Upper lobe of left lung (tissue), 6 donors: ENCODE results near the gene KCNT1. TPM values are rescaled to one million over a fixed set of nuclear protein-coding genes. Genes with fewer than 3 reads are reported as not detected.

Experiments used
- ATAC-seq, 2 donors: fragments of 200-7000 bp; cut with Tn5 transposase; one replicate each; pipeline ENCODE4 v1.9.1; 2022; ENCODE audit warnings: mild to moderate bottlenecking in 2 of 2, moderate library complexity in 2 of 2; ENCODE audit not compliant: low FRiP score in 2 of 2
- DNase-seq, 2 donors: peaks; one replicate each; pipeline ENCODE4 v3.0.0-alpha.2; 2019 to 2020
- H3K27ac ChIP-seq, 4 donors: fragments of 200-600 bp; sonication (generic); one replicate each; pipeline ENCODE4 v1.5.1; 2016 to 2019
- H3K27me3 ChIP-seq, 4 donors: fragments of 200-600 bp; sonication (generic); one replicate each; pipeline ENCODE4 v1.5.1; 2017 to 2019
- H3K36me3 ChIP-seq, 4 donors: fragments of 200-600 bp; sonication (generic); one replicate each; pipeline ENCODE4 v1.5.1; 2016 to 2019
- H3K4me1 ChIP-seq, 4 donors: fragments of 200-600 bp; sonication (generic); one replicate each; pipeline ENCODE4 v1.5.1; 2018 to 2019
- H3K4me3 ChIP-seq, 4 donors: fragments of 200-600 bp; sonication (generic); one replicate each; pipeline ENCODE4 v1.5.1; 2017 to 2019; ENCODE audit warnings: mild to moderate bottlenecking in 2 of 4, moderate library complexity in 1 of 4
- H3K9me3 ChIP-seq, 4 donors: fragments of 200-600 bp; sonication (generic); one replicate each; pipeline ENCODE4 v1.5.1; 2018 to 2019
- CTCF ChIP-seq, 6 experiments: fragments of 450-650 bp in 4 of 6; fragments of 200-600 bp in 2 of 6; sonication (generic) in 2 of 6; IDR thresholded peaks; one replicate each; pipeline ENCODE4 v1.5.1; 2016 to 2019; ENCODE audit warnings: antibody characterized with exemption in 6 of 6
- EP300 ChIP-seq, 4 donors: sonication (generic); formaldehyde crosslinking; IDR thresholded peaks; one replicate each; pipeline ENCODE4 v1.5.1; 2017; ENCODE audit warnings: antibody characterized with exemption in 4 of 4, control low read depth in 2 of 4
- POLR2A ChIP-seq, 4 donors: fragments of 450-650 bp; IDR thresholded peaks; one replicate each; pipeline ENCODE4 v1.5.1; 2016 to 2017; ENCODE audit warnings: antibody characterized with exemption in 4 of 4, mild to moderate bottlenecking in 2 of 4
- POLR2AphosphoS5 ChIP-seq, 2 donors: sonication (generic); formaldehyde crosslinking; IDR thresholded peaks; one replicate each; pipeline ENCODE4 v1.5.1; 2017; ENCODE audit warnings: antibody characterized with exemption in 2 of 2
- WGBS, 2 donors: methylation state at CpG; one replicate each; pipeline ENCODE4 v1.1.5; 2017 to 2018; 5-methylcytosine and 5-hydroxymethylcytosine counted together
- total RNA-seq, 6 donors: library from RNA; depleted of rRNA in 4 of 6; stranded (reverse); fragments of >200 nt in 4 of 6; gene quantifications; one replicate each; pipeline versions ENCODE4 v1.1.0 to v1.2.1, GENCODE V29; 2016 to 2021
- donor health status: DM: no; HTN: no; CAD: no; lungs with moderate emphysema.
- donor health status: DM: no; HTN: yes; CAD: no; lungs with severe emphysema.

Gene KCNT1
- total RNA-seq: 1 to 10 TPM in 1 of 6 donors, under 1 TPM in 3, not detected in 2; 0.11 to 1.0 (median 0.31) TPM

- Histone ChIP-seq H3K27me3 (peaks cover 0 to 30% (median 7%) of the 10 kb centered on the region in 4 donors), H3K4me3 (peak within 1 kb of the TSS in 3 of 4 donors; percentile 4 to 23 (median 22)), H3K27ac (no peak within 1 kb of the TSS), H3K36me3 (no peaks in the 10 kb centered on the region), H3K9me3 (no peaks in the 10 kb centered on the region), H3K4me1 (peaks cover 11 to 12% (median 12%) of the 10 kb centered on the region in 4 donors)
- ATAC-seq: peak in 1 of 2 donors; percentile 68
- no peak for TF ChIP-seq POLR2AphosphoS5 (IDR thresholded peaks at IDR 0.05)
- peak; percentile 74 to 94 (median 86) for TF ChIP-seq CTCF (IDR thresholded peaks at IDR 0.05)
- no peak for TF ChIP-seq EP300 (IDR thresholded peaks at IDR 0.05)
- no peak for TF ChIP-seq POLR2A (IDR thresholded peaks at IDR 0.05)
- DNase-seq: peak in 1 of 2 donors; percentile 94
- WGBS, 2 donors: 2% methylated on average over 42 of the region's 66 CpGs; no CpG with 5 or more reads in 1 of the 2 donors
Measured at GRCh38 chr9:135701959-135702721, at the start of gene KCNT1. TSS of gene KCNT1 (plus strand) at chr9:135702185. CDS start at chr9:135702259, 74 bp downstream.

GRCh38 chr9:135655317-135655716 lies 46.7 kb upstream of the KCNT1 start:
- no peaks in the 10 kb centered on the region for H3K27me3 ChIP-seq
- H3K4me1 ChIP-seq: no peaks in the 10 kb centered on the region
- H3K27ac ChIP-seq: no peak overlapping the region
- no peak overlapping the region for H3K4me3 ChIP-seq
- WGBS, 2 donors: 73 to 86% methylated on average over 2 to 8 of the region's 8 CpGs
- DNase-seq (peak in 1 of 2 donors; percentile 71), ATAC-seq (peak in 1 of 2 donors; percentile 15)
- no peaks in the 10 kb centered on the region for H3K9me3 ChIP-seq
- TF ChIP-seq EP300 (IDR thresholded peaks at IDR 0.05) (no peak), POLR2AphosphoS5 (IDR thresholded peaks at IDR 0.05) (no peak)
- no peaks in the 10 kb centered on the region for H3K36me3 ChIP-seq

GRCh38 chr9:135657416-135657815 lies 44.6 kb upstream of the KCNT1 start:
- Histone ChIP-seq H3K36me3 (no peaks in the 10 kb centered on the region), H3K27me3 (no peaks in the 10 kb centered on the region), H3K9me3 (no peaks in the 10 kb centered on the region), H3K4me1 (no peaks in the 10 kb centered on the region), H3K4me3 (no peak overlapping the region), H3K27ac (no peak overlapping the region)
- TF ChIP-seq POLR2A (IDR thresholded peaks at IDR 0.05): no peak
- no peak for TF ChIP-seq POLR2AphosphoS5 (IDR thresholded peaks at IDR 0.05)
- TF ChIP-seq EP300 (IDR thresholded peaks at IDR 0.05): no peak
- no peak for TF ChIP-seq CTCF (IDR thresholded peaks at IDR 0.05)
- ATAC-seq (no peak), DNase-seq (peak in 1 of 2 donors; percentile 6)
- WGBS, 2 donors: 80 to 87% methylated on average over 11 to 15 of the region's 15 CpGs

- ATAC-seq (no peak), DNase-seq (peak in 1 of 2 donors; percentile 3)
- no peak for TF ChIP-seq POLR2AphosphoS5 (IDR thresholded peaks at IDR 0.05)
- no peak for TF ChIP-seq POLR2A (IDR thresholded peaks at IDR 0.05)
- no peak for TF ChIP-seq CTCF (IDR thresholded peaks at IDR 0.05)
- no peak for TF ChIP-seq EP300 (IDR thresholded peaks at IDR 0.05)
- Histone ChIP-seq H3K9me3 (no peaks in the 10 kb centered on the region), H3K27me3 (no peaks in the 10 kb centered on the region), H3K36me3 (no peaks in the 10 kb centered on the region), H3K27ac (no peak overlapping the region), H3K4me3 (no peak overlapping the region), H3K4me1 (no peaks in the 10 kb centered on the region)
- WGBS, 2 donors: 82 to 89% methylated on average over 11 to 13 of the region's 13 CpGs
Measured at GRCh38 chr9:135659252-135659651, 42.7 kb upstream of the KCNT1 start.

GRCh38 chr9:135660407-135660806 lies 41.6 kb upstream of the KCNT1 start:
- WGBS, 2 donors: 87 to 90% methylated on average over 22 of the region's 22 CpGs
- no peaks in the 10 kb centered on the region for H3K36me3 ChIP-seq
- no peak for TF ChIP-seq EP300 (IDR thresholded peaks at IDR 0.05)
- no peak for TF ChIP-seq POLR2AphosphoS5 (IDR thresholded peaks at IDR 0.05)
- no peak for TF ChIP-seq POLR2A (IDR thresholded peaks at IDR 0.05)
- no peak for TF ChIP-seq CTCF (IDR thresholded peaks at IDR 0.05)

More at GRCh38 chr9:135660407-135660806, 41.6 kb upstream of the KCNT1 start:
- Histone ChIP-seq H3K27me3 (no peaks in the 10 kb centered on the region), H3K9me3 (no peaks in the 10 kb centered on the region), H3K4me3 (no peak overlapping the region), H3K27ac (no peak overlapping the region), H3K4me1 (no peaks in the 10 kb centered on the region)
- DNase-seq (peak in 1 of 2 donors; percentile 6), ATAC-seq (no peak)
